CD4-positive, alpha-beta T cell (primary cell): ENCODE results near the gene CLDN5. TPM values are rescaled to one million over a fixed set of nuclear protein-coding genes. Genes with fewer than 3 reads are reported as not detected.

Experiments used
- ATAC-seq: fragments of 200-7000 bp; cut with Tn5 transposase; one replicate; pipeline ENCODE4 v1.10.0; 2022; ENCODE audit warnings: mild to moderate bottlenecking; ENCODE audit not compliant: poor library complexity
- CTCF ChIA-PET: fragments of 350-600 bp; sonication (Branson Sonifier 250); formaldehyde crosslinking; loops from one replicate; lab custom pipeline; 2021; ENCODE audit warnings: antibody characterized with exemption, inconsistent platforms; lab: Charles Lee
- POLR2A ChIA-PET: fragments of 350-600 bp; sonication (Branson Sonifier 250); formaldehyde crosslinking; loops from one replicate; lab custom pipeline; 2021; ENCODE audit warnings: antibody characterized with exemption, inconsistent platforms; lab: Charles Lee
- DNase-seq, 14 experiments: peaks; one replicate each; pipeline ENCODE4 v3.0.0-alpha.2; 2013 to 2020; ENCODE audit warnings: mixed read lengths in 2 of 14
- H3K27ac ChIP-seq, 2 donors: one replicate each; pipeline versions ENCODE4 v1.5.1 to v1.7.0; 2013; ENCODE audit warnings: low read length in 2 of 2, low read depth in 1 of 2, mild to moderate bottlenecking in 1 of 2
- H3K27me3 ChIP-seq, 2 experiments: 1 replicate in 1 of 2; 2 replicates in 1 of 2; pipeline versions ENCODE4 v1.6.1 to v1.7.0; 2013; ENCODE audit warnings: low read length in 2 of 2, control low read depth in 1 of 2, mild to moderate bottlenecking in 1 of 2, moderate library complexity in 1 of 2; ENCODE audit not compliant: insufficient read depth in 2 of 2, control insufficient read depth in 1 of 2
- H3K36me3 ChIP-seq: one replicate; pipeline ENCODE4 v1.6.1; 2013; ENCODE audit warnings: low read length, control low read depth; ENCODE audit not compliant: insufficient read depth
- H3K4me1 ChIP-seq: one replicate; pipeline ENCODE4 v1.6.1; 2013; ENCODE audit warnings: low read length, control low read depth; ENCODE audit not compliant: insufficient read depth
- H3K4me3 ChIP-seq: one replicate; pipeline ENCODE4 v1.5.1; 2013; ENCODE audit warnings: mild to moderate bottlenecking, low read length, moderate library complexity
- H3K9me3 ChIP-seq, 2 experiments: 1 replicate in 1 of 2; 2 replicates in 1 of 2; pipeline versions ENCODE4 v1.6.1 to v1.7.0; 2013; ENCODE audit warnings: low read length in 2 of 2, mild to moderate bottlenecking in 2 of 2, control low read depth in 1 of 2, moderate library complexity in 1 of 2; ENCODE audit not compliant: control insufficient read depth in 1 of 2, insufficient read depth in 1 of 2
- H3K27ac Mint-ChIP-seq: one replicate; pipeline ENCODE4 v1.8.0; 2020; ENCODE audit warnings: mixed read lengths
- H3K27me3 Mint-ChIP-seq: one replicate; pipeline ENCODE4 v1.8.0; 2021; ENCODE audit warnings: mixed read lengths
- H3K36me3 Mint-ChIP-seq: one replicate; pipeline ENCODE4 v1.8.0; 2021; ENCODE audit warnings: low read depth, mixed read lengths
- H3K4me1 Mint-ChIP-seq: one replicate; pipeline ENCODE4 v1.8.0; 2021; ENCODE audit warnings: low read depth, mixed read lengths
- H3K4me3 Mint-ChIP-seq: one replicate; pipeline ENCODE4 v1.8.0; 2020; ENCODE audit warnings: mild to moderate bottlenecking, mixed read lengths
- H3K9me3 Mint-ChIP-seq: one replicate; pipeline ENCODE4 v1.8.0; 2020; ENCODE audit warnings: mixed read lengths
- intact Hi-C, 2 experiments: fragments of 100-400 bp; cut with DNase I in 1 of 2; cut with micrococcal nuclease in 1 of 2; formaldehyde crosslinking; loops; one replicate each; pipeline versions ENCODE4 v1.15.1 to v1.9.0; 2023 to 2025; cut with DNase I, micrococcal nuclease
- total RNA-seq, 174 experiments: library from RNA in 2 of 174; stranded (reverse) in 2 of 174; gene quantifications; one replicate each; pipeline ENCODE4 v1.2.3 and lab custom pipeline; 2021 to 2026
- TF ChIP-seq, protein P1 (sequence below): fragments of 200-600 bp; IDR thresholded peaks from one replicate; pipeline ENCODE4 v1.8.0; 2022; ENCODE audit warnings: antibody characterized with exemption, mild to moderate bottlenecking

CLDN5 gene
- total RNA-seq, 2 experiments from 2014 or later = not detected

DNA sequence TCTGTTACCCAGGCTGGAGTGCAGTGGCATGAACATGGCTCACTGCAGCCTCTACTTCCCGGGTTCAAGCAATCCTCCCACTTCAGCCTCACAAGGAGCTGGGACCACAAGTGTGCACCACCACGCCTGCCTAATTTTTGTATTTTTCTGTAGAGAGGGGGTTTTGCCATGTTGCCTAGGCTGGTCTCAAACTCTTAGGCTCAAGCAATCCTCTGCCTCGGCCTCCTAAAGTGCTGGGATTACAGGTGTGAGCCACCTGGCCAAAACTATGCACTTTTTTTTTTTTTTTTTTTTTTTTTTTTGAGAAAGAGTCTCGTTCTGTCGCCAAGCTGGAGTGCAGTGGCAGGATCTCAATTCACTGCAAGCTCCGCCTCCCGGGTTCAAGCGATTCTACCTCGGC lies 12.4 kb upstream of the CLDN5 start:
- Histone ChIP-seq H3K27me3 (no peaks in the 10 kb centered on the region), H3K4me3 (no peak overlapping the region), H3K36me3 (no peaks in the 10 kb centered on the region), H3K27ac (no peak overlapping the region), H3K9me3 (no peaks in the 10 kb centered on the region), H3K4me1 (no peaks in the 10 kb centered on the region)
- intact Hi-C loops = no loop called here
- H3K4me3 Mint-ChIP-seq = no peak overlapping the region
- no peak for DNase-seq
- H3K27ac Mint-ChIP-seq = no peak overlapping the region
- no peak for ATAC-seq
- ChIA-PET CTCF (no interaction called here), POLR2A (no interaction called here)
- H3K36me3 Mint-ChIP-seq = no peaks in the 10 kb centered on the region
- no peaks in the 10 kb centered on the region for H3K9me3 Mint-ChIP-seq
- H3K27me3 Mint-ChIP-seq = peaks cover 4% of the 10 kb centered on the region
- no peaks in the 10 kb centered on the region for H3K4me1 Mint-ChIP-seq
- TF ChIP-seq, protein P1, sequence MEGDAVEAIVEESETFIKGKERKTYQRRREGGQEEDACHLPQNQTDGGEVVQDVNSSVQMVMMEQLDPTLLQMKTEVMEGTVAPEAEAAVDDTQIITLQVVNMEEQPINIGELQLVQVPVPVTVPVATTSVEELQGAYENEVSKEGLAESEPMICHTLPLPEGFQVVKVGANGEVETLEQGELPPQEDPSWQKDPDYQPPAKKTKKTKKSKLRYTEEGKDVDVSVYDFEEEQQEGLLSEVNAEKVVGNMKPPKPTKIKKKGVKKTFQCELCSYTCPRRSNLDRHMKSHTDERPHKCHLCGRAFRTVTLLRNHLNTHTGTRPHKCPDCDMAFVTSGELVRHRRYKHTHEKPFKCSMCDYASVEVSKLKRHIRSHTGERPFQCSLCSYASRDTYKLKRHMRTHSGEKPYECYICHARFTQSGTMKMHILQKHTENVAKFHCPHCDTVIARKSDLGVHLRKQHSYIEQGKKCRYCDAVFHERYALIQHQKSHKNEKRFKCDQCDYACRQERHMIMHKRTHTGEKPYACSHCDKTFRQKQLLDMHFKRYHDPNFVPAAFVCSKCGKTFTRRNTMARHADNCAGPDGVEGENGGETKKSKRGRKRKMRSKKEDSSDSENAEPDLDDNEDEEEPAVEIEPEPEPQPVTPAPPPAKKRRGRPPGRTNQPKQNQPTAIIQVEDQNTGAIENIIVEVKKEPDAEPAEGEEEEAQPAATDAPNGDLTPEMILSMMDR = no peak

DNA sequence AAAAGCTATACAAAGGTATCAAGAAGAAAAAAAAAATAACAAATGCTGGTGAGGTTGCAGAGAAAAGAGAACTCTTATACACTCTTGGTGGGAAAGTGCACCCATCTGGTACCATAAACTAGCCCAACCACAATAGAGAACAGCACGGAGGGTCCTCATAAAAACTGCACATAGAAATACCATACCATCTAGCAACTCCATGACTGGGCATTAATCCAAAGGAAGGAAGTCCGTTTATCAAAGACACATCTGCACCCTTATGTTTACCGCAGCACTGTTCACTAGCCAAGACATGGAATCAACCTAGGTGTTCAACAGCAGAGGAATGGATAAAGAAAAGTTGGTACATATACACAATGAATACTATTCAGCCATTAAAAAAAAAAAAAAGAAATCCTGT lies 10.8 kb upstream of the CLDN5 start:
- CTCF ChIA-PET = no interaction called here

DNA sequence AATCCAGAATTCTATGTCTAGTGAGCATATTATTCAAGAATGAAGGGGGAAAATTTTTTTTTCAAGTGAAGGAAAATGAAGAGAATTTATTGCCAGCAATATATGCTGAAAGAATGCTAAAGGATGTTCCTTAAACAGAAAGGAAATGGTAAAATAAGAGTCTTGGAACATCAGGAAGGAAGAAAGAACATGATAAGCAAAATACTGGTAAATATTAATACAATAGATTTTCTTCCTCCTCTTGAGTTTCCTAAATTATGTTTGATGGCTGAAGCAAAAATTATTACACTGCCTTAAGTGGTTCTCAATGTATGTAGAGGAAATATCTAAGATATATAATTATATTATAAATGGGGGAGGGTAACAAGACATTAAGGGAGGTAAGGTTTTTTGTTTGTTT lies 9.6 kb upstream of the CLDN5 start:
- no peak overlapping the region for H3K27ac Mint-ChIP-seq
- H3K4me3 Mint-ChIP-seq = no peak overlapping the region
- Histone ChIP-seq H3K9me3 (no peaks in the 10 kb centered on the region), H3K27ac (no peak overlapping the region), H3K4me3 (no peak overlapping the region), H3K4me1 (no peaks in the 10 kb centered on the region), H3K36me3 (no peaks in the 10 kb centered on the region), H3K27me3 (no peaks in the 10 kb centered on the region)
- ChIA-PET POLR2A (no interaction called here), CTCF (interaction anchor here (1.3 kb wide), 1 partner anchor 96 kb away, joined by 3 read pairs; no protein-coding TSS in a partner anchor)
- peaks cover 4% of the 10 kb centered on the region for H3K27me3 Mint-ChIP-seq
- no peak for ATAC-seq
- H3K4me1 Mint-ChIP-seq = no peaks in the 10 kb centered on the region
- DNase-seq = no peak
- intact Hi-C loops = no loop called here
- TF ChIP-seq, protein P1 = no peak
- H3K36me3 Mint-ChIP-seq = no peaks in the 10 kb centered on the region
- no peaks in the 10 kb centered on the region for H3K9me3 Mint-ChIP-seq

More for the DNA sequence above, 10.8 kb upstream of the CLDN5 start:
- DNase-seq (no peak), ATAC-seq (no peak)
- Mint-ChIP-seq H3K9me3 (no peaks in the 10 kb centered on the region), H3K27me3 (peaks cover 4% of the 10 kb centered on the region), H3K36me3 (no peaks in the 10 kb centered on the region), H3K4me1 (no peaks in the 10 kb centered on the region), H3K4me3 (no peak overlapping the region), H3K27ac (no peak overlapping the region)
- no peak overlapping the region for H3K27ac ChIP-seq
- H3K27me3 ChIP-seq = no peaks in the 10 kb centered on the region
- TF ChIP-seq, protein P1 = no peak
- H3K4me3 ChIP-seq = no peak overlapping the region
- H3K9me3 ChIP-seq = no peaks in the 10 kb centered on the region
- intact Hi-C loops = no loop called here
- POLR2A ChIA-PET = no interaction called here
- H3K4me1 ChIP-seq = no peaks in the 10 kb centered on the region
- H3K36me3 ChIP-seq = no peaks in the 10 kb centered on the region
